ENCODE measurements around the gene MAN1C1. TPM values are rescaled to one million over a fixed set of nuclear protein-coding genes. Genes with fewer than 3 reads are reported as not detected.

The MAN1C1 gene
- total and polyA plus RNA-seq, 9 of the 15 experiments (the other 6 are each of a cell fraction or from before 2014, with no cell fraction given): 0.04 to 0.44 (median 0.10) TPM; not detected in 3

GRCh38 chr1:25692560-25692959 is 76.0 kb downstream of the MAN1C1 start (continued):
- TF ChIP-seq THRA (IDR thresholded peaks at IDR 0.05) (no peak), USF1 (CRISPR knock-in tag; IDR thresholded peaks at IDR 0.05) (peak; percentile 32; the same call in 1 of the 2 replicates), TFAM (CRISPR knock-in tag; conservative IDR thresholded peaks at IDR 0.05) (no peak), ZNF79 (CRISPR knock-in tag; IDR thresholded peaks at IDR 0.05; ENCODE audit: low read depth) (no peak), SMARCB1 (IDR thresholded peaks at IDR 0.05; ENCODE audit: insufficient read length, low read depth) (no peak), GATA2 (CRISPR knock-in tag; IDR thresholded peaks at IDR 0.05) (peak; percentile 21; the same call in 1 of the 2 replicates), SAFB (IDR thresholded peaks at IDR 0.05; ENCODE audit: borderline replicate concordance, low read depth, low read length) (no peak), ZBTB7A (IDR thresholded peaks at IDR 0.05; ENCODE audit: borderline replicate concordance, control insufficient read depth, low read depth, low read length) (peak; percentile 85), BHLHE40 (IDR thresholded peaks at IDR 0.05; ENCODE audit: low read length) (peak; percentile 28; the same call in 1 of the 2 replicates), HDAC2 (IDR thresholded peaks at IDR 0.05) (no peak), SMAD2 (IDR thresholded peaks at IDR 0.05; ENCODE audit: low read depth, low read length) (no peak), RAD21 (CRISPR knock-in tag; conservative IDR thresholded peaks at IDR 0.05 in 1 of 2, IDR thresholded peaks at IDR 0.05 in 1 of 2) (peak; percentile 42 to 66; a peak in 3 of 4 replicates), ZNF609 (CRISPR knock-in tag; IDR thresholded peaks at IDR 0.05; ENCODE audit: borderline replicate concordance) (no peak), ZNF511 (CRISPR knock-in tag; IDR thresholded peaks at IDR 0.05) (0 out of 2 replicates have a peak, but pooled peaks have one; percentile 38), BRCA1 (IDR thresholded peaks at IDR 0.05) (no peak), BRCA1 (CRISPR knock-in tag; IDR thresholded peaks at IDR 0.05) (no peak)
